Measurements from ENCODE around the gene SH3BP1. TPM values are rescaled to one million over a fixed set of nuclear protein-coding genes. Genes with fewer than 3 reads are reported as not detected.

The SH3BP1 gene
- total RNA-seq, 6 donors from 2014 or later: 11.4 to 58.7 (median 31.1) TPM

GRCh38 chr22:37607010-37607934 lies 32.2 kb upstream of the SH3BP1 start:
- TF ChIP-seq POLR2A (IDR thresholded peaks at IDR 0.05) (peak in 1 of 4 donors; percentile 45), POLR2AphosphoS5 (IDR thresholded peaks at IDR 0.05) (peak in 1 of 2 donors; percentile 21), EP300 (IDR thresholded peaks at IDR 0.05) (peak in 1 of 4 donors; percentile 9)
- TF ChIP-seq, protein P1, sequence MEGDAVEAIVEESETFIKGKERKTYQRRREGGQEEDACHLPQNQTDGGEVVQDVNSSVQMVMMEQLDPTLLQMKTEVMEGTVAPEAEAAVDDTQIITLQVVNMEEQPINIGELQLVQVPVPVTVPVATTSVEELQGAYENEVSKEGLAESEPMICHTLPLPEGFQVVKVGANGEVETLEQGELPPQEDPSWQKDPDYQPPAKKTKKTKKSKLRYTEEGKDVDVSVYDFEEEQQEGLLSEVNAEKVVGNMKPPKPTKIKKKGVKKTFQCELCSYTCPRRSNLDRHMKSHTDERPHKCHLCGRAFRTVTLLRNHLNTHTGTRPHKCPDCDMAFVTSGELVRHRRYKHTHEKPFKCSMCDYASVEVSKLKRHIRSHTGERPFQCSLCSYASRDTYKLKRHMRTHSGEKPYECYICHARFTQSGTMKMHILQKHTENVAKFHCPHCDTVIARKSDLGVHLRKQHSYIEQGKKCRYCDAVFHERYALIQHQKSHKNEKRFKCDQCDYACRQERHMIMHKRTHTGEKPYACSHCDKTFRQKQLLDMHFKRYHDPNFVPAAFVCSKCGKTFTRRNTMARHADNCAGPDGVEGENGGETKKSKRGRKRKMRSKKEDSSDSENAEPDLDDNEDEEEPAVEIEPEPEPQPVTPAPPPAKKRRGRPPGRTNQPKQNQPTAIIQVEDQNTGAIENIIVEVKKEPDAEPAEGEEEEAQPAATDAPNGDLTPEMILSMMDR (IDR thresholded peaks at IDR 0.05): peak; percentile 93 to 98 (median 96)
- peak; percentile 95 to 97 for DNase-seq
- peak overlapping the region in 3 of 4 donors; percentile 82 to 97 (median 92) for H3K4me3 ChIP-seq
- H3K36me3 ChIP-seq: no peaks in the 10 kb centered on the region
- peak overlapping the region; percentile 88 to 96 (median 93) for H3K27ac ChIP-seq
- 3% methylated on average over 43 of the region's 44 CpGs for WGBS, 2 donors
- ATAC-seq (ENCODE audit: low FRiP score in 2 of 2): peak; percentile 54 to 85
- H3K9me3 ChIP-seq: no peaks in the 10 kb centered on the region
- H3K27me3 ChIP-seq: no peaks in the 10 kb centered on the region
- H3K4me1 ChIP-seq: peaks cover 27 to 49% (median 42%) of the 10 kb centered on the region in 4 donors

DNA sequence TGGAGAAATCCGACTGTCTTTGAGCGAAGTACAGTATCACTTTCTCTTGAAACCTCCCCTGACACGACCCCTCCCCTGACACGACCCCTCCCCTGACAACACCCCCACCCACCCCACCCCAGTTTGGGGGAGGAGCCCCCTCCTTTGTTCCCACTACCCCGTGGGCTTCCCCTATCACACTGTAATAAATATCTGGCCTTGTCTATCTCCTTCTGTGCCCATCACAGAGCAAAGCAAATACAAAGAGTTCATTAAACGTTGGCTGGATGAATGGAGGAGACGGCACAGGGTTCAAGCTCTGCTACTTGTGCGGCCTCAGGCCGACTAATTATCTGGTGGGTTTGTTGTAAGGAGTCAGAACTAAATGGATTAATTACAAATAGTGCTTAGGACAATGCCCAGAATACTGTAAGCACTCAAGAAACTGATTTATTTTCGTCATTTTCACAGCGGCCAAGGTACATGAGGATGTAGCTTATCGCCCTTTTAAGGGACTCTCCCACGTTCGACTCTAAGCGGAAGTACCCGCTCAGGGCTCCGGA lies 31.5 kb upstream of the SH3BP1 start:
- DNase-seq: no peak
- Histone ChIP-seq H3K27ac (peak overlapping the region; percentile 88 to 96 (median 93)), H3K4me1 (peaks cover 27 to 52% (median 43%) of the 10 kb centered on the region in 4 donors), H3K4me3 (peak overlapping the region; percentile 11 to 97 (median 87)), H3K36me3 (no peaks in the 10 kb centered on the region), H3K27me3 (no peaks in the 10 kb centered on the region), H3K9me3 (no peaks in the 10 kb centered on the region)
- TF ChIP-seq POLR2A (IDR thresholded peaks at IDR 0.05): no peak
- TF ChIP-seq, protein P1 (IDR thresholded peaks at IDR 0.05): no peak
- no peak for TF ChIP-seq EP300 (IDR thresholded peaks at IDR 0.05)
- no peak for TF ChIP-seq POLR2AphosphoS5 (IDR thresholded peaks at IDR 0.05)
- 3 to 5% methylated on average over 14 to 17 of the region's 17 CpGs for WGBS, 2 donors
- ATAC-seq (ENCODE audit: low FRiP score in 2 of 2): no peak

GRCh38 chr22:37608477-37609239 lies 30.8 kb upstream of the SH3BP1 start, which contains the start of gene GGA1:
Gene GGA1 (plus strand): TSS chr22:37608834. CDS start chr22:37608861, 27 bp downstream.
- peak; percentile 94 to 96 for ATAC-seq (ENCODE audit: low FRiP score in 2 of 2)
- H3K4me1 ChIP-seq: peaks cover 27 to 58% (median 48%) of the 10 kb centered on the region in 4 donors
- DNase-seq: peak; percentile 96 to 97

More at GRCh38 chr22:37608477-37609239, 30.8 kb upstream of the SH3BP1 start, which contains the start of gene GGA1:
- WGBS, 2 donors: 0 to 3% methylated on average over 7 to 42 of the region's 82 CpGs
- Histone ChIP-seq H3K36me3 (no peaks in the 10 kb centered on the region), H3K9me3 (no peaks in the 10 kb centered on the region), H3K4me3 (peak within 1 kb of the TSS; percentile 82 to 97 (median 90)), H3K27ac (peak within 1 kb of the TSS; percentile 88 to 96 (median 93)), H3K27me3 (no peaks in the 10 kb centered on the region)
- TF ChIP-seq POLR2A (IDR thresholded peaks at IDR 0.05): peak in 2 of 4 donors; percentile 60 to 63
- TF ChIP-seq POLR2AphosphoS5 (IDR thresholded peaks at IDR 0.05): peak; percentile 78 to 91
- TF ChIP-seq EP300 (IDR thresholded peaks at IDR 0.05): peak in 3 of 4 donors; percentile 3 to 33 (median 27)
- TF ChIP-seq, protein P1 (IDR thresholded peaks at IDR 0.05): peak in 4 of 6 experiments; percentile 16 to 29 (median 18)

Measured in upper lobe of left lung (tissue), 6 donors.